Activated naive CD4-positive, alpha-beta T cell treated with anti-CD3 and anti-CD28 coated beads, Interleukin-2, amount 10 ng/mL, durations not matched to agents 7 days and 5 days (primary cell): ENCODE measurements around the gene ATP7A.
A peak's percentile ranks its signal among the peaks of the same experiment; 100 is the strongest.
"Not testable (repeated sequence)": the region's sequence is repeated elsewhere in the genome, so short reads cannot be mapped to it uniquely, and the experiment has no call there.

Source experiments
- CTCF ChIA-PET: fragments of 350-600 bp; sonication (Branson Sonifier 250); formaldehyde crosslinking; loops from one replicate; lab custom pipeline; 2021; ENCODE audit warnings: antibody characterized with exemption; lab: Charles Lee
- DNase-seq: peaks from one replicate; pipeline ENCODE4 v3.0.0-alpha.2; 2020
- H3K27ac Mint-ChIP-seq: one replicate; pipeline ENCODE4 v1.8.0; 2021; ENCODE audit warnings: mild to moderate bottlenecking, moderate library complexity, mixed read lengths
- H3K27me3 Mint-ChIP-seq: one replicate; pipeline ENCODE4 v1.8.0; 2021; ENCODE audit warnings: mild to moderate bottlenecking, mixed read lengths
- H3K36me3 Mint-ChIP-seq: one replicate; pipeline ENCODE4 v1.8.0; 2021; ENCODE audit warnings: mixed read lengths
- H3K4me1 Mint-ChIP-seq: one replicate; pipeline ENCODE4 v1.8.0; 2021; ENCODE audit warnings: mixed read lengths
- H3K4me3 Mint-ChIP-seq: one replicate; pipeline ENCODE4 v1.8.0; 2021; ENCODE audit warnings: mild to moderate bottlenecking, moderate library complexity, mixed read lengths
- H3K9me3 Mint-ChIP-seq: one replicate; pipeline ENCODE4 v1.8.0; 2021; ENCODE audit warnings: mixed read lengths

ATP7A gene

DNA sequence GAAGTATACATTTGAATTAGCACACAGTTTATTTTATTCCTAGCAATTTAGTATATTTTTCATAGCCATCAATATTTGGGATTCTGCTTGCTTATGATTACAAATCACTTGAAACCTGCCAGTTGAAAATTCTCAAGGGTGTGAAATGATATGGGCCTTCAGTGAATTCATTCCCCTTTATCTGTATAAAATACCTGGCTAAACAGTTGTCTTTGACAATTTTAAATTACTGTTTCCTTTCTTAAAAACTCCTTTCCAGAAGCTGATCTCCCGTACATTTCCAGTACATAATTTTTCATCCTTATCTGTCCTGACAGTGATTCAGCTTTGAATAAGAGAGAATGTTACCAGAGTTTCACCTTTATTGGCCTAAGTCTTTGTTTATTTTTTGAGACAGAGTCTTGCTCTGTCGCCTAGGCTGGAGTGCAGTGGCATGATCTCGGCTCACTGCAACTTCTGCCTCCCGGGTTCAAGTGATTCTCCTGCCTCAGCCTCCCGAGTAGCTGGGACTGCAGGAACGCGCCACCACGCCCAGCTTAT lies 13.9 kb downstream of the ATP7A start:
- Mint-ChIP-seq H3K36me3 (peaks cover 6% of the 10 kb centered on the region), H3K27me3 (no peaks in the 10 kb centered on the region), H3K9me3 (no peaks in the 10 kb centered on the region), H3K4me1 (peaks cover 5% of the 10 kb centered on the region), H3K27ac (no peak overlapping the region), H3K4me3 (no peak overlapping the region)
- CTCF ChIA-PET: no interaction called here
- no peak for DNase-seq

DNA sequence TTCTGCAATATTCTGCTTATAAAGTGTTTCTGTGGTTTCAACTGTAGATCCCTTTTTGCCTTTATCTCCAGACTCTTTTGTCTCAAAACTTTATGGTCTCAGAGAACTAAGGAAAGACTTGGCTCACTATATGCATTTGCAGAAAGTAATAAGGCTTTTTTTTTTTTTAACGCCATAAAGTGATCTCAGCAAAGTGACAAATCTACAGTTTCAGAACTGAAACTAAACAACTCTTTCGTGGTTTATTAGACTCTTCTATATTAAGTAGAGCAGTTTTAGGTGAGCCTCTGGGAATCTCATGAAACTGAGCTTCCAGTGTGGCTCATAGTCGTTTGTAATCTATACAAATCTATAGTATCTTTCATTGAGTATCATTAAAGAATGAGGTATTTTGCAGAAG lies 15.3 kb downstream of the ATP7A start:
- DNase-seq: no peak
- peaks cover 5% of the 10 kb centered on the region for H3K4me1 Mint-ChIP-seq
- no peak overlapping the region for H3K4me3 Mint-ChIP-seq
- H3K9me3 Mint-ChIP-seq: no peaks in the 10 kb centered on the region
- H3K27ac Mint-ChIP-seq: no peak overlapping the region
- H3K27me3 Mint-ChIP-seq: no peaks in the 10 kb centered on the region
- CTCF ChIA-PET: no interaction called here
- H3K36me3 Mint-ChIP-seq: peaks cover 6% of the 10 kb centered on the region

DNA sequence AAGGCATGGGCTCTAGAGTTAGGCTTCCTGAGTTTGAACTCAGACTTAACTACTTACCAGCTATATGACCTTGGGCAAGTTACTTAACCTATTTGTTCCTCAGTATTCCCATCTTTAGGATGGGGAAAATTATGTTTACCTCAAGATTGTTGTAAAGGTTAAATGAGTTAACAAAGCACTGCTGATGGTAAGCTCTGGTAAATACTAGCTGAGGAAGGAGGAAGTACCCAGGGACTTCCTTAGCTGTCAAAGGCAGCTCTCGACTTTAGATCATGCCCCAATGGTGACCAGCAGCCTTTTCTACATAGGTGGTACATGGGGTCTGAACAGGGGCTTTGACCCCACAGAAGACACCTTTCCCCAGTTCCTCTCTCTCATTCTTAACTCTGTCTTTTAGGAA lies 20.1 kb downstream of the ATP7A start:
- CTCF ChIA-PET: no interaction called here
- peaks cover 9% of the 10 kb centered on the region for H3K36me3 Mint-ChIP-seq
- no peak overlapping the region for H3K27ac Mint-ChIP-seq
- H3K4me1 Mint-ChIP-seq: peaks cover 4% of the 10 kb centered on the region
- H3K9me3 Mint-ChIP-seq: no peaks in the 10 kb centered on the region
- H3K27me3 Mint-ChIP-seq: no peaks in the 10 kb centered on the region
- H3K4me3 Mint-ChIP-seq: no peak overlapping the region
- no peak for DNase-seq

DNA sequence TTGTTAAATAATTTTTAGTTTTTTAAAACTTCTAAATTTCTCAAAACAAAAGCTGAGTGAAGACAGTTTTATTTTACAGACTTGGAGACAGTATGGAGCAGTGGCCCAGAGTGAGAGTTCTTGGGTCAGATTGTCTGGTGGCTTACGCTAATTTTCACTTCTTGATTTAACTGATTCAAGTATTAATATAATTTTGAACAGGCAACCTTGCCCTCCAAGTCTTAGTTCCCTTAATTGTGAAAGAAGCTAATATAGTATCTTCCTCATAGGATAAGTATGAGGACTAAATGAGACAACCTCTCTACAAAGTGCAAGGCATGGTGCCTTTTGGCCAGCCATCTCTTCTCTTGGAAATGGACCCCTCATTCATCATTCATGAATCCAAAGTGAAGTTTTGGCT lies 25.4 kb downstream of the ATP7A start:
- Mint-ChIP-seq H3K4me3 (no peak overlapping the region), H3K27ac (no peak overlapping the region)
- CTCF ChIA-PET: no interaction called here

DNA sequence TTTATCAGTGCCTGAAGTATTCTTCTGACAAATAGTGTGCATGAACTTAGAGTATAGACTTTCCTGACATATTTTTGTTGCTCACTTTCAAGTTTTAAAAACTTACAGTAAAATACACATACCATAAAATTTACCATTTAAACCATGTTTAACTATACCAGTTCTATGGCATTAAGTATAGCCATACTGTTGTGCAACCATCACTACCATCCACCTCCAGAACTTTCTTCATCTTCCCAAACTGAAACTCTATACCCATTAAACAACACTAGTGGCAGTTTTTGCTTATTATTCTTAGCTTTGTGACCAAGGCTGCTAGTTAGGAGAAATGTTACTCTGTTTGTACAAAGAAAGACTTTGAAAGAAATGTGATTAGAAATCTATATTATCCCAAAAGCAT lies 25.8 kb downstream of the ATP7A start:
- CTCF ChIA-PET: no interaction called here
- H3K4me3 Mint-ChIP-seq: no peak overlapping the region

More for the DNA sequence above, 25.4 kb downstream of the ATP7A start:
- Mint-ChIP-seq H3K4me1 (no peaks in the 10 kb centered on the region), H3K36me3 (peaks cover 5% of the 10 kb centered on the region), H3K27me3 (no peaks in the 10 kb centered on the region), H3K9me3 (no peaks in the 10 kb centered on the region)
- DNase-seq: no peak

DNA sequence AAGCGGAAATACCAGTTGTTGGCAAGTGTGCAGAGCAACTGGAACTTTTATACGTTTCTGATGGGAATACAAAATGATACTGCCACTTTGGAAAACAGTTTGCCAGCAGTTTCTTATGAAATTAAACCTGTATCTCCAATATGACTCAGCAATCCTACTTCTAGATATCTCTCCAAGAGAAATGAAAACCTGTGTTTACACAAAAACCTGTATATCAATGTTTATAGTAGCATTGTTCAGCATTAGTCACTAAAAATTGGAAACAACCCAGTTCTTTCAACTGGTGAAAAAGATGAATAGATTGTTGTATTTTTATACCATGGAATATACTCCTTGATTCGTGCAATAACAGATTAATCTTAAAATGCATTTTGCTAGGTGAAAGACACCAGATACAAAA lies 26.8 kb downstream of the ATP7A start:
- H3K27ac Mint-ChIP-seq: no peak overlapping the region
- no peaks in the 10 kb centered on the region for H3K27me3 Mint-ChIP-seq
- H3K4me3 Mint-ChIP-seq: no peak overlapping the region
- CTCF ChIA-PET: no interaction called here
- no peak for DNase-seq
- no peaks in the 10 kb centered on the region for H3K9me3 Mint-ChIP-seq
- H3K4me1 Mint-ChIP-seq: no peaks in the 10 kb centered on the region
- peaks cover 5% of the 10 kb centered on the region for H3K36me3 Mint-ChIP-seq

More for the DNA sequence above, 25.8 kb downstream of the ATP7A start:
- Mint-ChIP-seq H3K4me1 (no peaks in the 10 kb centered on the region), H3K27me3 (no peaks in the 10 kb centered on the region), H3K27ac (no peak overlapping the region), H3K36me3 (peaks cover 5% of the 10 kb centered on the region), H3K9me3 (no peaks in the 10 kb centered on the region)
- DNase-seq: no peak

DNA sequence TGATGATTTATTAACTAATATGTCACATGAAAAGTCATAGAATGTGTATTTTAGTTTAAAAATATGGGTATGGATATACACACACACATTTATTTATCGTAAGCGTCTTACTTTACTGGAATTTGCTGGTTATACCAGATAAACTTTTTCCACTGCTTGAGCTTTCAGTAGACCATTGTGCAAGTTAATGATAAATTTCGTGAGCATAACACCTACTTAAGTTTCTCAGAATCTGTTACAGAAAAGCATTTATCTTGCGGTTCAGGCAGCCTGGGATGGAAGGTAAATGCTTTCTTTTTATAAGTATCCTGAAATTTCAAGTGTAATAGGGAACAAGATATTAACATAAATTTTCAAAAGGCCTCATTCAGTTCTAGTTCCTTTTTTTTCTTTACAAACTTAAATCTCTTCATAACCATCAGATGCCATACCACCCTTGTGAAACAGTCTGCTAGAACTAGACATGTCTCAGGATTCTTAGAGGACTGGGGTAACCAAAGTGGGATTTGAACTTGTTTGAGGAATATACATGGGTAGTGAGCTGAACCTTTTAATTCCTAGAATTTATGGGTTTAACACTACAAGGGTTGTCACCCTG lies 27.7 kb downstream of the ATP7A start:
- DNase-seq: no peak
- Mint-ChIP-seq H3K9me3 (no peaks in the 10 kb centered on the region), H3K36me3 (no peaks in the 10 kb centered on the region), H3K4me1 (peaks cover 1% of the 10 kb centered on the region), H3K4me3 (no peak overlapping the region), H3K27me3 (no peaks in the 10 kb centered on the region), H3K27ac (no peak overlapping the region)
- CTCF ChIA-PET: no interaction called here

DNA sequence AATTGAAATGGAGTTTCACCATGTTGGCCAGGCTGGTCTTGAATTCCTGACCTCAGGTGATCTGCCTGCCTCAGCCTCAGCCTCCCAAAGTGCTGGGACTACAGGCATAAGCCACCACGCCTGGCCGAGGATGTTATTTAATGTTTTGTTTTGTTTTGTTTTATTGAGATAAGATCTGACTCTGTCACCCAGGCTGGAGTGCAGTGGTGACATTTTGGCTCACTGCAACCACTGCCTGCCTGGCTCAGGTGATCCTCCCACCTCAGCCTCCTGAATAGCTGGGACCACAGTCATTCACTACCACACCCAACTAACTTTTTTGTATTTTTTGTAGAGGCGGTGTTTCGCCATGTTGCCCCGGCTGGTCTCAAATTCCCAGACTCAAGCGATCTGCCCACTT lies 34.5 kb downstream of the ATP7A start:
- H3K9me3 Mint-ChIP-seq, H3K4me1 Mint-ChIP-seq, DNase-seq, H3K36me3 Mint-ChIP-seq, H3K4me3 Mint-ChIP-seq, H3K27me3 Mint-ChIP-seq, CTCF ChIA-PET, H3K27ac Mint-ChIP-seq: not testable (repeated sequence)

DNA sequence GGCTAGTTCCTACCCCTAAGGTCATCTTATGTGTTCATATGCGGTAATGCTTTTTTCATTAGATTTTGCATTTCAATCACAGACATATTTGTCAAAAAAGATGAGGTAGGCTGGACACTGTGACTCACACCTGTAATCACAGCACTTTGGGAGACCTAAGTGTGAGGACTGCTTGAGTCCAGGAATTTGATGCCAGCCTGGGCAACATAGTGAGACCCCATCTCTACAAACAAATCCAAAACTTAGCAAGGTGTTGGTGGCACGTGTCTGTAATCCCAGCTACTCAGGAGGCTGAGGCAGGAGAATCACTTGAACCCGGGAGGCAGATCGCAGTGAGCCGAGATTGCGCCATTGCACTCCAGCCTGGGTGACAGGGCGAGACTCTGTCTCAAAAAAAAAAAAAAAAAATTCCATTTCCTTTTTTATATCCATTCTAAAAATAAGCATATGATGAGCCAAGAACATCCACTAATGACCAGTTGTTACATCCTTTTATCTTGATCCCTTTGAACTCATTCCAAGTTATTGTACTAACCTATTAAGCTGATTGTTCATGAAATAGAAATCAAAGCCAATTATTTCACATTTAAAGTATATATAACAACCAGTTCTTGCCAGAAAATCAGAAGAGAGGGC lies 35.5 kb downstream of the ATP7A start:
- H3K27me3 Mint-ChIP-seq: no peaks in the 10 kb centered on the region
- CTCF ChIA-PET: no interaction called here
- no peaks in the 10 kb centered on the region for H3K9me3 Mint-ChIP-seq
- DNase-seq: no peak
- no peak overlapping the region for H3K4me3 Mint-ChIP-seq
- no peaks in the 10 kb centered on the region for H3K36me3 Mint-ChIP-seq
- peaks cover 3% of the 10 kb centered on the region for H3K4me1 Mint-ChIP-seq
- H3K27ac Mint-ChIP-seq: no peak overlapping the region

DNA sequence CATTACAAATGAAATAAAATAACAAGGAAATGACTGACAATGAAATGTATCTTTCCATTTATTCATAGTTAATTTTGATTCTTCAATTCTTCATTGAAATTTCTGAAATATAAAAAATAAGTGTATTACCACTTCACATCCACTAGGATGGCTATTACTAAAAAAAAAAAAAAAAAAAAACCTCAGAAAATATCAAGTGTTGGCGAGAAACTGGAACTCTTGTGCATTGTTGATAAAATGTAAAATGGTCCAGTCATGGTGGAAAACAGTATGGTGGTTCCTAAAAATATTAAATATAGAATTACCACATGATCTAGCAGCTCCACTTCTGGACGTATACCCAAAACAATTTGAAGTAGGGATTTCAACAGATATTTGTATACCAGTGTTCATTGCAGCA lies 36.1 kb downstream of the ATP7A start:
- Mint-ChIP-seq H3K27ac (no peak overlapping the region), H3K27me3 (no peaks in the 10 kb centered on the region), H3K4me3 (no peak overlapping the region), H3K4me1 (peaks cover 3% of the 10 kb centered on the region), H3K36me3 (no peaks in the 10 kb centered on the region), H3K9me3 (no peaks in the 10 kb centered on the region)
- no peak for DNase-seq
- CTCF ChIA-PET: no interaction called here

DNA sequence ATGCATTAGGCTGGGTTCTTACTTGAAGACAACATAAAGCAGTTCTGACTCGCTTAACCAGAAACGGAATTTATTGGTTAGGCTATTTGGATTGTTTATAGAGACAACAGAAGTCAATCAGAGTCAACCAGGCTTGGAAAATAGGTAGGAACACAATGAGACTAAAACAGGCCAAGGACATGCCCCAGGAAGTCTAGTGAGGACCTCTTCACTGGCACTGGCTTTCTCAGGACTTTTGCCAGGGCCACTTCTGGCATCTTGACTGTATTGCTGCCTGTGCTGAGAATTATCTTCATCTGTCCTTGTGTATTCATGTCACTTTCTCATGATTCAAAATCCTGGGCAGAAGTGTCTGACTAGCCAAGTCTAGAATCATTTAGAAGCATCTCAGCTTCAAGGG lies 39.3 kb downstream of the ATP7A start:
- Mint-ChIP-seq H3K4me3 (no peak overlapping the region), H3K27me3 (no peaks in the 10 kb centered on the region), H3K4me1 (peaks cover 5% of the 10 kb centered on the region), H3K36me3 (no peaks in the 10 kb centered on the region), H3K9me3 (no peaks in the 10 kb centered on the region), H3K27ac (no peak overlapping the region)
- no peak for DNase-seq
- CTCF ChIA-PET: no interaction called here

DNA sequence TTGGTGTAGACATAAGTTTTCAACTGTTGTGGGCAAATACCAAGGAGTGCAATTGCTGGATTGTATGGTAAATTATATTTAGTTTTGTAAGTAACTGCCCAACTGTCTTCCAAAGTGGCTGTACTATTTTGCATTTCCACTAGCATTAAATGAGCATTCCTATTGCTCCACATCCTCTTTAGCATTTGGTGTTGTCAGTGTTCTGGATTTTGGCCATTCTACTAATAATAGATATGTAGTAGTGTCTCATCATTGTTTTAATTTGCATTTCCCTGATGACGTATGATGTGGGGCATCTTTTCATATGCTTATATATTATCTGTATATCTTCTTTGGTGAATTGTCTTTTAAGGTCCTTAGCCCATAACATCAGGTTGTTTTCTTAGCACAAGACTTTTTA lies 41.7 kb downstream of the ATP7A start:
- H3K9me3 Mint-ChIP-seq: peaks cover 6% of the 10 kb centered on the region
- no peak overlapping the region for H3K4me3 Mint-ChIP-seq
- H3K4me1 Mint-ChIP-seq: peaks cover 15% of the 10 kb centered on the region
- no peak for DNase-seq
- H3K27me3 Mint-ChIP-seq: no peaks in the 10 kb centered on the region
- peaks cover 6% of the 10 kb centered on the region for H3K36me3 Mint-ChIP-seq
- CTCF ChIA-PET: no interaction called here
- no peak overlapping the region for H3K27ac Mint-ChIP-seq

DNA sequence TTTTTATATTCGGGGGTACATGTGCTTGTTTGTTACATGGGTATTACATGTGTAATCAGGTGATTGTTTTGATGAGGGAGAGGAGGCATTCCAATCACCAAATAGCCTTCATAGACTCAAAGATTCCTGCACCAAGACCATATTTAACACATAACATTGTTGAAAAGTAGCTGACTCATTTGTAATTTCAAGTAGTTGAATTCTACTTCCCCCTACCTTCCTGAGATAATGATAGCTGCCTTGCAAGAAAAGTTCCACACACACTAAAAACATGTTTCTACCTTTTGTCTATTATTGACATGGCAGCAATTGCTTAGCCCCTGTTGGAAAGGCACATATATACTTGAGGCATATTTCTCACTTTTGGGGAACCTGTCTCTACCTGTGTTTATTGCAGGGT lies 42.8 kb downstream of the ATP7A start:
- Mint-ChIP-seq H3K27me3 (no peaks in the 10 kb centered on the region), H3K36me3 (peaks cover 14% of the 10 kb centered on the region)

DNA sequence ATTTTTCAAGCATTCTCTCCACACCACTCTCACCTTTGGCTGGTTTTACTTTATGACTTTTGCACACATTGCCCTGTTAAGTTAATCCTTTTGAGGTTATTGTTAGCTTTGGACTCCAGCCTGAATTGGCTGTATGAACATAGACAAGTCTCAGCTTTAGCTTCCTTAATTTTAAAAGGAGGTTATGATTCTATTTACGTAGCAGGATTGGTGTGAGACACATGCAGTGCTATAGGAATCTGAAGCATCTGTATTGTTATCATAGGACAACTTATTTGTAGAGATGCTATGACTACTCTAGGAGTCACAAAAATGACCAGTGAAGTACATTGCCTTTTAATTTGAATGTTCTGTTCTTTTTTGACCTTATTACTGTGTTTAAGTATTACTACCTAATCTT lies 43.2 kb downstream of the ATP7A start:
- CTCF ChIA-PET: no interaction called here
- H3K4me1 Mint-ChIP-seq: peaks cover 26% of the 10 kb centered on the region
- H3K4me3 Mint-ChIP-seq: no peak overlapping the region
- DNase-seq: no peak
- no peak overlapping the region for H3K27ac Mint-ChIP-seq
- H3K27me3 Mint-ChIP-seq: no peaks in the 10 kb centered on the region
- peaks cover 16% of the 10 kb centered on the region for H3K36me3 Mint-ChIP-seq
- H3K9me3 Mint-ChIP-seq: peaks cover 6% of the 10 kb centered on the region

More for the DNA sequence above, 42.8 kb downstream of the ATP7A start:
- CTCF ChIA-PET: no interaction called here
- peaks cover 25% of the 10 kb centered on the region for H3K4me1 Mint-ChIP-seq
- no peak for DNase-seq
- H3K4me3 Mint-ChIP-seq: no peak overlapping the region
- H3K9me3 Mint-ChIP-seq: peaks cover 6% of the 10 kb centered on the region
- no peak overlapping the region for H3K27ac Mint-ChIP-seq

DNA sequence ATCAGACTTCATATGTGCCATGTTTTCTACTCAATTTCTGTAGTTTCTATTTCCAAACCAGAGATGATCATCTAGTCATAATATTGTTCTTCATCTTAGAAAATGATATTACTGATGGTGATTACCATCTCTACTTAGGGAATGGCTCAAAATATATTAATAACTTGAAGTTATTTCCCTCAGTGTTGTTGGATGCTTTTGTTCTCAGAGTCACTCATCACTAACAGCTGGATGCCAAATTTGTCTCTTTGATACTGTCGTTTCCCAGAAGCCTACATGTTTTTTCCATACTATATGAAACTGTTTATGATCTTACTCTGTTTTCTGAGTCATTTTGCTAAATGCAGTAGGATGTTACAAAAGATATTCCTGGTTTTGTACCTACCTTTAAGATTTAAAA lies 50.1 kb downstream of the ATP7A start:
- H3K27me3 Mint-ChIP-seq: no peaks in the 10 kb centered on the region
- no peak overlapping the region for H3K4me3 Mint-ChIP-seq
- H3K36me3 Mint-ChIP-seq: peaks cover 27% of the 10 kb centered on the region
- peaks cover 48% of the 10 kb centered on the region for H3K4me1 Mint-ChIP-seq
- no peak for DNase-seq
- peaks cover 5% of the 10 kb centered on the region for H3K9me3 Mint-ChIP-seq
- peak overlapping the region; percentile 13 for H3K27ac Mint-ChIP-seq
- CTCF ChIA-PET: no interaction called here
